Measurements from ENCODE around the gene ACR. TPM values are rescaled to one million over a fixed set of nuclear protein-coding genes. Genes with fewer than 3 reads are reported as not detected.

Gene ACR
- total RNA-seq, 1 donor from 2014 or later: not detected

- no peak for DNase-seq
Observed at GRCh38 chr22:50717709-50718351, 20.2 kb upstream of the ACR start.

- no peak for DNase-seq
Observed at GRCh38 chr22:50718352-50718709, 19.7 kb upstream of the ACR start.

DNA sequence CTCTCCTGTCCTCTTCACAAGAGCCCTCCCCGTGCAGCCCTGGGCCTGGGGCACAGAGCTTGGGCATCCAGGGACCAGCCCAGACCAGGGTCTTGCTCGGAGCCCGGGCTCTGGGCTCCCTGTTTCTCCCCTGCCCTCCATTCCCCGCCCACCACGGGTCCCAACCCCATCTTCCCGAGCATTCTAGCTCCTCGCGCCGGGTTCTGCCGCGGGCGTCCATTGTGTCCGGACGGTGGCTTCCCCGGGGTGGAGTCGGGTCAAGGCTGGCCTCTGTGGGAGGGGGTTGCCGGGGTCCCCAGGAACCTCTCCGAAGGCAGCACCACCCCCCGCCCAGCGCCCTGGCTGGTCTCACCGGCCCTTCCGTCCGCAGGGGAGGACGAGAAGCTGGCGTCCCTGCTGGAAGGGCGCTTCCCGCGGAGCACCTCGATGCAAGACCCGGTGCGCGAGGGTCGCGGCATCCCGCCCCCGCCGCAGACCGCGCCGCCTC lies 18.1 kb upstream of the ACR start:
- no peak for DNase-seq

DNA sequence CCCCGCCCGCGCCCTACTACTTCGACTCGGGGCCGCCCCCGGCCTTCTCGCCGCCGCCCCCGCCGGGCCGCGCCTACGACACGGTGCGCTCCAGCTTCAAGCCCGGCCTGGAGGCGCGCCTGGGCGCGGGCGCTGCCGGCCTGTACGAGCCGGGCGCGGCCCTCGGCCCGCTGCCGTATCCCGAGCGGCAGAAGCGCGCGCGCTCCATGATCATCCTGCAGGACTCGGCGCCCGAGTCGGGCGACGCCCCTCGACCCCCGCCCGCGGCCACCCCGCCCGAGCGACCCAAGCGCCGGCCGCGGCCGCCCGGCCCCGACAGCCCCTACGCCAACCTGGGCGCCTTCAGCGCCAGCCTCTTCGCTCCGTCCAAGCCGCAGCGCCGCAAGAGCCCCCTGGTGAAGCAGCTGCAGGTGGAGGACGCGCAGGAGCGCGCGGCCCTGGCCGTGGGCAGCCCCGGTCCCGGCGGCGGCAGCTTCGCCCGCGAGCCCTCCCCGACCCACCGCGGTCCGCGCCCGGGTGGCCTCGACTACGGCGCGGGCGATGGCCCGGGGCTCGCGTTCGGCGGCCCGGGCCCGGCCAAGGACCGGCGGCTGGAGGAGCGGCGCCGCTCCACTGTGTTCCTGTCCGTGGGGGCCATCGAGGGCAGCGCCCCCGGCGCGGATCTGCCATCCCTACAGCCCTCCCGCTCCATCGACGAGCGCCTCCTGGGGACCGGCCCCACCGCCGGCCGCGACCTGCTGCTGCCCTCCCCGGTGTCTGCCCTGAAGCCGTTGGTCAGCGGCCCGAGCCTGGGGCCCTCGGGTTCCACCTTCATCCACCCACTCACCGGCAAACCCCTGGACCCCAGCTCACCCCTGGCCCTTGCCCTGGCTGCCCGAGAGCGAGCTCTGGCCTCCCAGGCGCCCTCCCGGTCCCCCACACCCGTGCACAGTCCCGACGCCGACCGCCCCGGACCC lies 17.4 kb upstream of the ACR start:
- DNase-seq: no peak

DNA sequence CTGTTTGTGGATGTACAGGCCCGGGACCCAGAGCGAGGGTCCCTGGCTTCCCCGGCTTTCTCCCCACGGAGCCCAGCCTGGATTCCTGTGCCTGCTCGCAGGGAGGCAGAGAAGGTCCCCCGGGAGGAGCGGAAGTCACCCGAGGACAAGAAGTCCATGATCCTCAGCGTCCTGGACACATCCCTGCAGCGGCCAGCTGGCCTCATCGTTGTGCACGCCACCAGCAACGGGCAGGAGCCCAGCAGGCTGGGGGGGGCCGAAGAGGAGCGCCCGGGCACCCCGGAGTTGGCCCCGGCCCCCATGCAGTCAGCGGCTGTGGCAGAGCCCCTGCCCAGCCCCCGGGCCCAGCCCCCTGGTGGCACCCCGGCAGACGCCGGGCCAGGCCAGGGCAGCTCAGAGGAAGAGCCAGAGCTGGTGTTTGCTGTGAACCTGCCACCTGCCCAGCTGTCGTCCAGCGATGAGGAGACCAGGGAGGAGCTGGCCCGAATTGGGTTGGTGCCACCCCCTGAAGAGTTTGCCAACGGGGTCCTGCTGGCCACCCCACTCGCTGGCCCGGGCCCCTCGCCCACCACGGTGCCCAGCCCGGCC lies 16.7 kb upstream of the ACR start:
- DNase-seq: no peak

- no peak for DNase-seq
Observed at GRCh38 chr22:50722048-50722701, 15.8 kb upstream of the ACR start.

- no peak for DNase-seq
Observed at GRCh38 chr22:50722716-50723428, 15.1 kb upstream of the ACR start.

- DNase-seq: no peak
Observed at GRCh38 chr22:50723991-50724390, 14.0 kb upstream of the ACR start.

DNA sequence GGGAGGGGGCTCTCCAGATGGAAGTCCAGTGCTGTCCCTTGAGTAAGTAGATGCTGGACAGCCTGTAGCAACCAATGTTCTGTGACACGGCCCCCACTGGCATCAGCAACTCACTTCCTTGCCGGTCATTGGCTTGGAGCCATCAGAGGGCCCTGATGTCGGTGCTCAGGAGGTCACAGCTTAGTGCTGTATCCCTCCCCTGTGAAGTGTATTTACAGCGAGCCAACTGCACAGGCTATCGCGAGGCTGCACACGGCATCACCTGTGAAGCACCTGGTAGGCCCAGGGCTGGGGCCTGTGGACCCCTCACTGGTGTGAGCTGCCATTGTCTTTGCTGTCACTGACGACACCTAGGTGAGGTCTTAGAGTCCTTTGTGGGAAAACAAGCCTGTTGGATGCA lies 13.4 kb upstream of the ACR start:
- DNase-seq: no peak

GRCh38 chr22:50725597-50725996 lies 12.4 kb upstream of the ACR start:
- DNase-seq: no peak

- DNase-seq: no peak
Observed at GRCh38 chr22:50726643-50727340, 11.2 kb upstream of the ACR start.

DNA sequence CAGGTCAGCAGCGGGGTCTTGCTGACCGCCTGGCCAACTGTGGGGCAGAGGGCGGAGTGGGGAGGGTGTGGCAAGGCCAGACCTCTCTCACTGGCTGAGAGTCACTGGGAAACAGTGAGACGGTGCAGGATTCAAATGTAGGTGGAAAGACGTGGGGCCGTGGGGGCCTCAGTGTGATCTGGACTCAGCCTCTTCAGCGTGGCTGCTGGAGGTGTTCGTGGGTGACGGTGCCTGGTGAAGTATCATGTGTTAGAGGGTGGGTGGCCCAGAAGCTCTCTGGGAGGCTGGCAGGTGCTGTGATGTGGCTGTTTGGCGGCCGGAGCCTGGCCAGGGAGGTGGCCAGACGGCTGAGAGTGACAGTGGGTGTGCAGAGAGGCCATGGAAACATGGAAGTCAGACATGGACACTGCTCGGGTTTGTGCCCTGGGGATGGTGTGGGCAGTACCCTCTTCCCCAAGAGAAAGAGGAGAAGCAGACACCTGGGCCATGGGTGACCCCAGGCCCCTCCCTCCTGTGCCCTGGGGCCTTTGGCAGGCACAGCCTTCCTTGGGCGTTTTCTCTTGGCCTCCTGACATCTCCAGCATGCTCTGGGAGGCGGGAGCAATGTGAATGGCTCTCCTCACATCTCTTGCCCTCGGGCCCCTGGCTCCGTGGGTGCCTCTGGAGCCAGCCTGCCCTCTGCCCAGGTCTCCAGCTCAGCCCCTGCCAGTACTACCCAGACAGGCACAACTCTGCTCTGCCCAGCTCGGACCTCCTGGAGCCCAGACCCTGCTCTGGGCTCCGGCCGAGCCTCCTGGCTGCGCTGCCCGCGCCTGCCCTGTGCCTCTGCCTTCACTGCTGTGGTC lies 10.1 kb upstream of the ACR start:
- no peak for DNase-seq

- DNase-seq: no peak
Observed at GRCh38 chr22:50728523-50728931, 9.5 kb upstream of the ACR start.

- no peak for DNase-seq
Observed at GRCh38 chr22:50729391-50730012, 8.5 kb upstream of the ACR start.

- no peak for DNase-seq
Observed at GRCh38 chr22:50730013-50730891, 7.8 kb upstream of the ACR start.

GRCh38 chr22:50730941-50731661 lies 6.9 kb upstream of the ACR start:
- no peak for DNase-seq

GRCh38 chr22:50731811-50732624 lies 6.0 kb upstream of the ACR start:
- no peak for DNase-seq
